ENCODE results near the gene FLNC. TPM values are rescaled to one million over a fixed set of nuclear protein-coding genes. Genes with fewer than 3 reads are reported as not detected.

FLNC gene
- total and polyA plus RNA-seq, 9 of the 15 experiments (the other 6 are each of a cell fraction or from before 2014, with no cell fraction given): 0.90 to 155 (median 28.8) TPM

GRCh38 chr7:128879939-128880746 lies 49.9 kb downstream of the FLNC start (continued):
- TF ChIP-seq HMGXB4 (CRISPR knock-in tag; IDR thresholded peaks at IDR 0.05) (no peak), ZNF3 (CRISPR knock-in tag; IDR thresholded peaks at IDR 0.05) (no peak), ETV6 (IDR thresholded peaks at IDR 0.05; ENCODE audit: borderline replicate concordance in 1 of 2, low read depth in 2 of 2, low read length in 1 of 2) (no peak), ETV6 (CRISPR knock-in tag; IDR thresholded peaks at IDR 0.05; ENCODE audit: borderline replicate concordance) (no peak), ZNF780A (CRISPR knock-in tag; IDR thresholded peaks at IDR 0.05) (no peak), ZSCAN32 (CRISPR knock-in tag; IDR thresholded peaks at IDR 0.05) (no peak), PML (IDR thresholded peaks at IDR 0.05; ENCODE audit: low read length) (no peak), MXI1 (IDR thresholded peaks at IDR 0.05; ENCODE audit: low read depth, low read length) (no peak), RBM14 (IDR thresholded peaks at IDR 0.05; ENCODE audit: borderline replicate concordance, insufficient read depth, low read depth, low read length) (no peak), ZNF766 (CRISPR knock-in tag; conservative IDR thresholded peaks at IDR 0.05) (no peak), E2F4 (CRISPR knock-in tag; IDR thresholded peaks at IDR 0.05; ENCODE audit: low read depth) (no peak), RBM34 (IDR thresholded peaks at IDR 0.05; ENCODE audit: borderline replicate concordance, insufficient read depth, low read length) (no peak), ZKSCAN8 (CRISPR knock-in tag; IDR thresholded peaks at IDR 0.05) (no peak), SIN3B (IDR thresholded peaks at IDR 0.05; ENCODE audit: low read depth) (peak; percentile 45; the same call in 1 of the 2 replicates), TARDBP (IDR thresholded peaks at IDR 0.05) (no peak), TAF7 (tag; IDR thresholded peaks at IDR 0.05) (no peak), XRCC5 (IDR thresholded peaks at IDR 0.05; ENCODE audit: low read depth, low read length) (no peak), ESRRA (IDR thresholded peaks at IDR 0.05; ENCODE audit: borderline replicate concordance, low read depth) (no peak), MAFF (IDR thresholded peaks at IDR 0.05; ENCODE audit: low read length) (no peak), CHD1 (IDR thresholded peaks at IDR 0.05; ENCODE audit: low read length) (no peak), PPARD (CRISPR knock-in tag; IDR thresholded peaks at IDR 0.05) (no peak)
- TF ChIP-seq, protein P1, sequence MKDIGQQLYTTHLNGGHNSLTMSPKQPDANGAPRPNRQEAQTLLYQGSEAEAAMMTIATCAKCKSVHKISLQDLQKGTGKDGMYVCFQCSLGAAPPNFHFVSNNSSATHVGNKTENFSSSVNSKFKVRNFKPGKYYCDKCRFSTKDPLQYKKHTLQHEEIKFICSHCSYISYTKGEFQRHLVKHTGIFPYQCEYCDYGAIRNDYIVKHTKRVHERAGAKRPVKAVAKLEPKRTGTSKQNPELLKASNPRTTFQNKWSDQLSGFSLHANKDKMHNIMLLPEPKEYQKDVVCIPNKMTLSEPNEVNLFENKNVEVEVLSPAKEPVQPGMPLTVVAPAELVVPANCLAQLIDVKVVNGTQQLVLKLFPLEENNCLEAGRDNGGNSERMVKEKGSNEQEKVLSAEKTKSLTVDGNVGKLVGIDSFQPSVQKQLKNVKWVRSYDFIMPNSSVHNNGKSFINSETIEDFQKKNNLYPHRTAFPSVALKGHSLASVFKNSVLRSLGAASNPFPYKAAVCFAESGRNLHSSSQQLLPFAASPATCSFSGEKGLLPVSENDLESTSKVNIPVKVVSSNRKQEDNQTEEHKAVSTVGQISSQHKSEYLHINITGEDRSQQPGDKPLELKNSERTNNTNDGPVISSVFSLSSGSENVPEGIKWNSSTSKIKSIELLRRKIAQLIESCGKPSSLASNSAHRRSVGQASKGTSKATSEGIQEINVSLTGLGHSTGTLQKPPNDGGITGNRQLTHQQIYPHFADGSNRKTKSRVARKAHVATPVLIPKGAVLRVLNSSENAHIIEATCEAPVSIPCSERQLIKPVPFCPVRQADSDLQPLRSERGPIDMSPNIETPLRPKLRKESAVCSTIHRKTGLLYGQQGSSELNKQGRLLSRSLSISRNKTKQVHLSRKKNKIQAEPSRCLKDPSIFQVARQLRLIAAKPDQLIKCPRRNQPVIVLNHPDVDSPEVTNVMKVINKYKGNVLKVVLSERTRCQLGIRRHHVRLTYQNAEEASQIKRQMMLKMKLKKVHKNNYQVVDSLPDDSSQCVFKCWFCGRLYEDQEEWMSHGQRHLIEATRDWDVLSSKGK (CRISPR knock-in tag; IDR thresholded peaks at IDR 0.05): no peak
